HAP-1 (cell line): ENCODE data around the gene PRKN.
"Not testable (repeated sequence)": the region's sequence is repeated elsewhere in the genome, so short reads cannot be mapped to it uniquely, and the experiment has no call there.

Experiments
- DNase-seq, 2 experiments: peaks; one replicate each; pipeline ENCODE4 v3.0.0-alpha.2; 2016 to 2020; ENCODE audit warnings: low spot score in 2 of 2
- H3K27me3 ChIP-seq: fragments of 250-450 bp; sonication (Bioruptor Pico); 2 replicates; pipeline ENCODE4 v1.5.1; 2020; ENCODE audit warnings: low read depth, mild to moderate bottlenecking, moderate library complexity
- H3K36me3 ChIP-seq: fragments of 250-450 bp; sonication (Bioruptor Pico); replicated peaks from 2 replicates; pipeline ENCODE4 v1.5.1; 2020; ENCODE audit warnings: mild to moderate bottlenecking
- H3K4me1 ChIP-seq: fragments of 250-450 bp; sonication (Bioruptor Pico); 2 replicates; pipeline ENCODE4 v1.5.1; 2020; ENCODE audit warnings: mild to moderate bottlenecking
- H3K4me3 ChIP-seq: fragments of 250-450 bp; sonication (Bioruptor Pico); 2 replicates; pipeline ENCODE4 v1.5.1; 2020; ENCODE audit warnings: mild to moderate bottlenecking, moderate library complexity
- H3K9me3 ChIP-seq: fragments of 250-450 bp; sonication (Bioruptor Pico); 2 replicates; pipeline ENCODE4 v1.5.1; 2020; ENCODE audit warnings: mild to moderate bottlenecking, moderate library complexity
- in situ Hi-C: fragments of 300-500 bp; cut with MboI; formaldehyde crosslinking; loops from 3 replicates; pipeline ENCODE4 v1.14.3; 2020; ENCODE audit warnings: low sequenced_read_pairs, inconsistent platforms, mixed read lengths

The PRKN gene

GRCh38 chr6:162403031-162403430 is 324.5 kb downstream of the PRKN start:
- no peak for DNase-seq
- in situ Hi-C loops: no loop called here
- no peaks in the 10 kb centered on the region for H3K9me3 ChIP-seq
- no peaks in the 10 kb centered on the region for H3K4me1 ChIP-seq
- no peaks in the 10 kb centered on the region for H3K27me3 ChIP-seq
- no peak overlapping the region for H3K4me3 ChIP-seq
- H3K36me3 ChIP-seq: no peaks in the 10 kb centered on the region

- no peaks in the 10 kb centered on the region for H3K4me1 ChIP-seq
- in situ Hi-C loops: no loop called here
- H3K4me3 ChIP-seq: no peak overlapping the region
- H3K9me3 ChIP-seq: no peaks in the 10 kb centered on the region
- no peaks in the 10 kb centered on the region for H3K36me3 ChIP-seq
- no peaks in the 10 kb centered on the region for H3K27me3 ChIP-seq
- no peak for DNase-seq
Measured at GRCh38 chr6:162395181-162395580, 332.4 kb downstream of the PRKN start.

- H3K36me3 ChIP-seq, DNase-seq, H3K4me1 ChIP-seq, H3K9me3 ChIP-seq, in situ Hi-C loops, H3K27me3 ChIP-seq, H3K4me3 ChIP-seq: not testable (repeated sequence)
Measured at GRCh38 chr6:162390961-162391811, 336.4 kb downstream of the PRKN start.

- in situ Hi-C loops: no loop called here
- Histone ChIP-seq H3K4me1 (no peaks in the 10 kb centered on the region), H3K36me3 (no peaks in the 10 kb centered on the region), H3K27me3 (no peaks in the 10 kb centered on the region), H3K9me3 (no peaks in the 10 kb centered on the region), H3K4me3 (no peak overlapping the region)
- DNase-seq: no peak
Measured at GRCh38 chr6:162389343-162390085, 338.1 kb downstream of the PRKN start.

GRCh38 chr6:162388383-162388777 is 339.2 kb downstream of the PRKN start:
- no peak for DNase-seq
- H3K4me1 ChIP-seq: no peaks in the 10 kb centered on the region
- no peaks in the 10 kb centered on the region for H3K36me3 ChIP-seq
- in situ Hi-C loops: no loop called here
- H3K27me3 ChIP-seq: no peaks in the 10 kb centered on the region
- no peaks in the 10 kb centered on the region for H3K9me3 ChIP-seq
- no peak overlapping the region for H3K4me3 ChIP-seq

GRCh38 chr6:162387718-162388382 is 339.7 kb downstream of the PRKN start:
- in situ Hi-C loops: no loop called here
- Histone ChIP-seq H3K27me3 (no peaks in the 10 kb centered on the region), H3K36me3 (no peaks in the 10 kb centered on the region), H3K9me3 (no peaks in the 10 kb centered on the region), H3K4me3 (no peak overlapping the region), H3K4me1 (no peaks in the 10 kb centered on the region)
- no peak for DNase-seq

GRCh38 chr6:162385980-162386379 is 341.6 kb downstream of the PRKN start:
- in situ Hi-C loops: no loop called here
- no peaks in the 10 kb centered on the region for H3K4me1 ChIP-seq
- no peaks in the 10 kb centered on the region for H3K36me3 ChIP-seq
- no peaks in the 10 kb centered on the region for H3K27me3 ChIP-seq
- H3K9me3 ChIP-seq: no peaks in the 10 kb centered on the region
- no peak overlapping the region for H3K4me3 ChIP-seq
- no peak for DNase-seq

- H3K27me3 ChIP-seq: no peaks in the 10 kb centered on the region
- H3K9me3 ChIP-seq: no peaks in the 10 kb centered on the region
- no peaks in the 10 kb centered on the region for H3K4me1 ChIP-seq
- no peak overlapping the region for H3K4me3 ChIP-seq
- no peaks in the 10 kb centered on the region for H3K36me3 ChIP-seq
- no peak for DNase-seq
- in situ Hi-C loops: no loop called here
Measured at GRCh38 chr6:162379757-162380409, 347.7 kb downstream of the PRKN start.

- H3K36me3 ChIP-seq: no peaks in the 10 kb centered on the region
- no peaks in the 10 kb centered on the region for H3K4me1 ChIP-seq
- no peaks in the 10 kb centered on the region for H3K27me3 ChIP-seq
- in situ Hi-C loops: no loop called here
- no peak for DNase-seq
- H3K9me3 ChIP-seq: no peaks in the 10 kb centered on the region
- H3K4me3 ChIP-seq: no peak overlapping the region
Measured at GRCh38 chr6:162377735-162378134, 349.8 kb downstream of the PRKN start.

- Histone ChIP-seq H3K9me3 (no peaks in the 10 kb centered on the region), H3K27me3 (no peaks in the 10 kb centered on the region), H3K4me3 (no peak overlapping the region), H3K4me1 (no peaks in the 10 kb centered on the region), H3K36me3 (no peaks in the 10 kb centered on the region)
- no peak for DNase-seq
- in situ Hi-C loops: no loop called here
Measured at GRCh38 chr6:162373868-162374267, 353.7 kb downstream of the PRKN start.

GRCh38 chr6:162373192-162373591 is 354.4 kb downstream of the PRKN start:
- in situ Hi-C loops: no loop called here
- H3K4me1 ChIP-seq: no peaks in the 10 kb centered on the region

GRCh38 chr6:162372106-162372505 is 355.5 kb downstream of the PRKN start:
- Histone ChIP-seq H3K4me3 (no peak overlapping the region), H3K36me3 (no peaks in the 10 kb centered on the region), H3K4me1 (no peaks in the 10 kb centered on the region), H3K9me3 (no peaks in the 10 kb centered on the region), H3K27me3 (no peaks in the 10 kb centered on the region)
- DNase-seq: no peak
- in situ Hi-C loops: no loop called here

More at GRCh38 chr6:162373192-162373591, 354.4 kb downstream of the PRKN start:
- no peaks in the 10 kb centered on the region for H3K36me3 ChIP-seq
- no peaks in the 10 kb centered on the region for H3K9me3 ChIP-seq
- no peaks in the 10 kb centered on the region for H3K27me3 ChIP-seq
- no peak overlapping the region for H3K4me3 ChIP-seq
- no peak for DNase-seq

GRCh38 chr6:162371121-162371520 is 356.4 kb downstream of the PRKN start:
- DNase-seq: no peak
- in situ Hi-C loops: no loop called here
- Histone ChIP-seq H3K9me3 (no peaks in the 10 kb centered on the region), H3K27me3 (no peaks in the 10 kb centered on the region), H3K4me3 (no peak overlapping the region), H3K4me1 (no peaks in the 10 kb centered on the region), H3K36me3 (no peaks in the 10 kb centered on the region)
